Mesothelial cell of epicardium (in vitro differentiated cells): Measurements from ENCODE around the gene KRTCAP2. TPM values are rescaled to one million over a fixed set of nuclear protein-coding genes. Genes with fewer than 3 reads are reported as not detected.
A peak's percentile ranks its signal among the peaks of the same experiment; 100 is the strongest.

Experiments
- DNase-seq, 2 experiments: peaks; one replicate each; pipeline ENCODE4 v3.0.0; 2021; ENCODE audit warnings: low spot score in 2 of 2; ENCODE audit not compliant: unreplicated experiment in 2 of 2
- H3K27ac Mint-ChIP-seq: 2 replicates; pipeline ENCODE4 v1.8.0; 2021; ENCODE audit warnings: mixed read lengths
- H3K27me3 Mint-ChIP-seq: 2 replicates; pipeline ENCODE4 v1.8.0; 2021; ENCODE audit warnings: low read depth, mixed read lengths
- H3K36me3 Mint-ChIP-seq: 2 replicates; pipeline ENCODE4 v1.8.0; 2021; ENCODE audit warnings: mixed read lengths
- H3K4me1 Mint-ChIP-seq: 2 replicates; pipeline ENCODE4 v1.8.0; 2021; ENCODE audit warnings: mixed read lengths
- H3K4me3 Mint-ChIP-seq: 2 replicates; pipeline ENCODE4 v1.8.0; 2021; ENCODE audit warnings: mild to moderate bottlenecking, moderate library complexity, mixed read lengths
- H3K9me3 Mint-ChIP-seq: 2 replicates; pipeline ENCODE4 v1.8.0; 2021; ENCODE audit warnings: mixed read lengths
- total RNA-seq: library from RNA; stranded (reverse); gene quantifications from 3 replicates; pipeline ENCODE4 v1.2.1, GENCODE V29; 2021
- TF ChIP-seq, protein P1 (sequence below): fragments of 200-600 bp; sonication (generic); IDR thresholded peaks from one replicate; pipeline ENCODE4 v1.5.0; 2021; ENCODE audit warnings: antibody characterized with exemption; ENCODE audit not compliant: unreplicated experiment

Gene KRTCAP2
- total RNA-seq, 1 donor from 2014 or later: 120 TPM

DNA sequence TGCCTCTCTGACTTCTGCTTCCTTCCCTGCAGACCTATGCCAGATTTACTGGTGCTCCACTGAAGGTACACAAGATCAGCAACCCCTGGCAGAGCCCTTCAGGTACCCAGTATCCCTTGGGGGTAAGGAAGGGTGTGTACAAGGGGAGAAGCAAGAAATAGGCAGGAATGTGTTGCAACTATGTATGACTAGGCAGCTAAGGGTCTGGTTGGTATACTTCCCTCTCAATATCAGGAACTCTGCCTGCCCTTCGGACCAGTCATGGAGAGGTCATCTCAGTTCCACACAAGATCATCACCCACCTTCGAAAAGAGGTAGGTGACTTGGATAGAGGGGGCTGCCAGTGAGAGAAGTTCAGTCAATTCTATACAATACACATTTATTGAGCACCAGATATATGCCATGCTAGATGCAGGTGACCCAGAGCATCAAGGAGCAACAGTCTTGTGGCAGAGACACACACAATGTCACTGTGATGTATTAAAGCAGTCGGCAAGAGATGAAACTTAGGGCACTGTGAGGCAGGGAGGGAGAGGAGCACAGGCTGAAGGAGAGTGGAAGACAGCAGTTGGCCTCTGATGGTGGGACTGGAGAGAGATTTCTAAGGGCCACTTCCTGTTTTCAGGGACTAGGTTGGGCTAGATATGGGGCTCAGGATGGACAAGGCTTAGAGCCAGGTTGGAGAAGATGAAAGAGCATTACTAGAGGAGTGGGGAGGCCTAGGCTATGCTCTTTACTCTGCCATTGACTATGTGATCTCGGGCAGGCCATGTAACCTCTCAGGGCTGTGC lies 37.4 kb upstream of the KRTCAP2 start:
- Mint-ChIP-seq H3K4me3 (peak overlapping the region; percentile 34), H3K9me3 (no peaks in the 10 kb centered on the region), H3K36me3 (peaks cover 4% of the 10 kb centered on the region), H3K4me1 (peaks cover 24% of the 10 kb centered on the region), H3K27ac (no peak overlapping the region), H3K27me3 (no peaks in the 10 kb centered on the region)
- TF ChIP-seq, protein P1, sequence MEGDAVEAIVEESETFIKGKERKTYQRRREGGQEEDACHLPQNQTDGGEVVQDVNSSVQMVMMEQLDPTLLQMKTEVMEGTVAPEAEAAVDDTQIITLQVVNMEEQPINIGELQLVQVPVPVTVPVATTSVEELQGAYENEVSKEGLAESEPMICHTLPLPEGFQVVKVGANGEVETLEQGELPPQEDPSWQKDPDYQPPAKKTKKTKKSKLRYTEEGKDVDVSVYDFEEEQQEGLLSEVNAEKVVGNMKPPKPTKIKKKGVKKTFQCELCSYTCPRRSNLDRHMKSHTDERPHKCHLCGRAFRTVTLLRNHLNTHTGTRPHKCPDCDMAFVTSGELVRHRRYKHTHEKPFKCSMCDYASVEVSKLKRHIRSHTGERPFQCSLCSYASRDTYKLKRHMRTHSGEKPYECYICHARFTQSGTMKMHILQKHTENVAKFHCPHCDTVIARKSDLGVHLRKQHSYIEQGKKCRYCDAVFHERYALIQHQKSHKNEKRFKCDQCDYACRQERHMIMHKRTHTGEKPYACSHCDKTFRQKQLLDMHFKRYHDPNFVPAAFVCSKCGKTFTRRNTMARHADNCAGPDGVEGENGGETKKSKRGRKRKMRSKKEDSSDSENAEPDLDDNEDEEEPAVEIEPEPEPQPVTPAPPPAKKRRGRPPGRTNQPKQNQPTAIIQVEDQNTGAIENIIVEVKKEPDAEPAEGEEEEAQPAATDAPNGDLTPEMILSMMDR: no peak
- DNase-seq: no peak

DNA sequence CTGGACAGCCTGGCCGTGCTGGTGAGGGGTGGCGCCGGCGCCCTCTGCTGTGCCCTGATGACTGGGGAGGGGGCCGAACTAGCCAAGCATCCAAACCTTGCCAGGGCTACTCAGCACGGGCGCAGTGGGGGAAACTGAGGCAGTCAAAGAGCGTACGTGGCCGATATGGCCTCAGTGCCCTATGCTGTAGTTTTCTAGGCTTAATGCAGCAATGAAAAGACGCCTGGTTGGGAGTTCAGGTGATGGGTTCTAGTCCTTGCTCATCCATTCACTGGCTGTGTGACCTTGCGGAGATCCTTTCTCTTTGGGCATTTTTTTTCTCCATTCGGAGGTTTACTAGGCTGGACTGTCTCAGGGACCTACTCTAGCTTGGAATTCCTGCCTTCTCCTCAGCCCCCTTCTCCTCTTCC lies 36.2 kb upstream of the KRTCAP2 start:
- Mint-ChIP-seq H3K9me3 (no peaks in the 10 kb centered on the region), H3K27ac (peak overlapping the region; percentile 90), H3K4me1 (peaks cover 24% of the 10 kb centered on the region), H3K27me3 (no peaks in the 10 kb centered on the region), H3K4me3 (peak overlapping the region; percentile 82), H3K36me3 (peaks cover 2% of the 10 kb centered on the region)
- DNase-seq: no peak
- TF ChIP-seq, protein P1: no peak

DNA sequence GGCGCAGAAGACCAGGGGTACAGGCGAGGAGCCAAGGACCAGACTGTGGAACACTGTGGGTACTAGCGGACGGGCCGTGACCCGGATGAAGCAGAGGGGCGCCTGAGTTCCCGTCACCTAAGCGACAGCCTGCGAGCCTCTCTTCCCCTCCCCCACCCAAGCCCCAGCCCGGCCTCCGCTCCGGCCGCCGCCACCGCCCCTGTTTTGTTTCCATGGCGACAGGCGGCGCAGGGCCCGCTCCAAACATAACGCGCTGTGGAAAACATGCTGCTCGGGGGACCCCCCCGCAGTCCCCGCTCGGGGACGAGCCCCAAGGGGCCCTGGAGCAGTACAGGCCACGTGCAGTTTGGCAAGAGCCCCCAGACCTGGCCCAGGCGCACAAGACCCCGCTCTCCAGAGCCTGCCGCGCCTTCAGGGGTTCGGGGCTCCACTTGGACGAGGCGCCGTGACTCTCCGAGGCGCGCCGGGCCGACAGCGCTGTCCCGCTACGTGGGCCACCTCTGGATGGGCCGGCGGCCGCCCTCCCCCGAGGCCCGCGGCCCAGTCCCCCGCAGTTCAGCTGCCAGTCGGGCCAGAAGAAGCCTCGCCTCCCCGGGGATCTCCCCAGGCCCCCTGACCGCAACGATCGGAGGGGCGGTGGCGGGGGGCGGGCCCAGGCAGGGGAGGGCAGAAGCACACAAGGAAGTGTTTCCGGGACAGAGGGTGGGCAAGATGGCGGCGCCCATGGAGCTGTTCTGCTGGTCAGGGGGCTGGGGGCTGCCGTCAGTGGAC lies 35.6 kb upstream of the KRTCAP2 start, which contains the start of gene MTX1:
TSS of gene MTX1 (plus strand) at position 155 of the 771 bp plus-strand sequence. CDS start at position 265, 110 bp downstream.
- TF ChIP-seq, protein P1: no peak
- peak; percentile 71 to 83 for DNase-seq
- Mint-ChIP-seq H3K4me3 (peak within 1 kb of the TSS; percentile 82), H3K36me3 (peaks cover 2% of the 10 kb centered on the region), H3K9me3 (no peaks in the 10 kb centered on the region), H3K27me3 (no peaks in the 10 kb centered on the region), H3K27ac (peak within 1 kb of the TSS; percentile 98), H3K4me1 (peaks cover 24% of the 10 kb centered on the region)

DNA sequence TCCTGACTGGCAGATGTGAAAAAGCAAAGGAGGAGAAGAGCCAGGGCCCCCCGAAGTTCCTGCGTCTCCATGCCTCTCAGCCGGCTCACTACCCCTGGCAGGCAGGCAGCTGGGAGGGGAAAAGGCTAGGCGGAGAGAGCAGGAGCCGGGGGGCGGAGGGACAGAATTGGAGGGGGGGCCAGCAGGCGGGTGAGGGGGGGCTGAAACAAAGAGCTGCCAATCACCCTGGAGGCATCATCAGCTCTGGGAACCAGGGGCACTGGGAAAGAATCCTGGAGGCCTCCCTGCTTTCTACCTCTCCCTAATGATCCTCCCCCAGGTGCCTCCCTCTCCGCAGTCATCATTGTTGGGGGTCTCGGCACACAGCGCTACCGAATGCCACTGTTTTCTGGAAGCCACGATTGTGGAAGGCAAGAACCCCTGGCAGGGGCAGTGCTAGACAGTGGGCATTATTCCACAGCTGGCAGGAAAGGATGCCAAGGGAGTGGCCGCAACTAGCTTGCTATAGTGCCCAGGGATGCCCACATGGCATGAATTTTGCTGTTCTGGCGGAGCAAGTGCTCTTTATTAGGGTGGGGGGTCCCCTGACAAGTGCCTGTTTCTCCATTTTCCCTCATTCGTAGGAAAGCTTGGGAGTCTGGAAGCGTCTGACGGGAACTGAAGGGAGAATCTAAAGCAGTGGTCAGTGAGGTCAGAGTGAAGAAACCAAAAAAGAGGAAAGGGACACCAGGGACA lies 34.9 kb upstream of the KRTCAP2 start, which contains the start of gene THBS3:
TSS of gene THBS3 (minus strand) at position 92 of the 735 bp plus-strand sequence. CDS start at position 71, 21 bp downstream.
- peaks cover 2% of the 10 kb centered on the region for H3K36me3 Mint-ChIP-seq
- H3K4me3 Mint-ChIP-seq: peak within 1 kb of the TSS; percentile 82
- no peak for DNase-seq
- peaks cover 24% of the 10 kb centered on the region for H3K4me1 Mint-ChIP-seq
- H3K27me3 Mint-ChIP-seq: no peaks in the 10 kb centered on the region
- peak within 1 kb of the TSS; percentile 98 for H3K27ac Mint-ChIP-seq
- no peaks in the 10 kb centered on the region for H3K9me3 Mint-ChIP-seq
- TF ChIP-seq, protein P1: no peak
